Measurements from ENCODE around the gene OR13C3. TPM values are rescaled to one million over a fixed set of nuclear protein-coding genes. Genes with fewer than 3 reads are reported as not detected.

The OR13C3 gene
- total RNA-seq, 1 donor from 2014 or later, result not detected

Other genes with a start within 250 kb of the OR13C3 start
- gene OR13F1, start 32.6 kb downstream of the OR13C3 start, total RNA-seq, result not detected
- not detected for gene OR13C4, start 9.6 kb downstream of the OR13C3 start, total RNA-seq
- not detected for gene OR13C8, start 32.3 kb upstream of the OR13C3 start, total RNA-seq
- not detected for gene OR13C5, start 62.6 kb upstream of the OR13C3 start, total RNA-seq
- not detected for gene OR13C2, start 68.8 kb upstream of the OR13C3 start, total RNA-seq
- gene OR13C9, start 81.3 kb upstream of the OR13C3 start, total RNA-seq, result not detected
- gene OR13D1, start 157.7 kb upstream of the OR13C3 start, total RNA-seq, result not detected
- 27.1 TPM for gene NIPSNAP3A, start 210.8 kb upstream of the OR13C3 start, total RNA-seq
- gene NIPSNAP3B, start 227.3 kb upstream of the OR13C3 start, total RNA-seq, result 16.8 TPM

All from cardiac septum (tissue), 1 donor.